A673 (cell line): ENCODE data around the gene NECTIN1. TPM values are rescaled to one million over a fixed set of nuclear protein-coding genes. Genes with fewer than 3 reads are reported as not detected.

Experiments used
- BruUV-seq: library from RNA; stranded (reverse); fragments of 400-500 nt; replicated peaks from 2 replicates; lab custom pipeline; 2021; lab: Mats Ljungman, UMichigan
- CTCF ChIA-PET: fragments of 300-600 bp; sonication (Branson Sonifier 250); formaldehyde crosslinking; loops from one replicate; lab custom pipeline; 2022; ENCODE audit warnings: antibody characterized with exemption; lab: Charles Lee
- POLR2A ChIA-PET: fragments of 300-600 bp; sonication (Branson Sonifier 250); formaldehyde crosslinking; loops from one replicate; lab custom pipeline; 2022; ENCODE audit warnings: antibody characterized with exemption; ENCODE audit not compliant: low non-redundant PET; lab: Charles Lee
- DNase-seq: peaks from one replicate; pipeline ENCODE4 v3.0.0-alpha.2; 2015; ENCODE audit warnings: low spot score
- H3K27ac ChIP-seq: fragments of 200-600 bp; sonication (generic); 2 replicates; pipeline ENCODE4 v1.5.1; 2016; ENCODE audit warnings: mixed run types, low read depth, mild to moderate bottlenecking, mixed read lengths, antibody characterized with exemption, low read length; ENCODE audit not compliant: poor library complexity, severe bottlenecking
- H3K27me3 ChIP-seq: fragments of 200-600 bp; sonication (generic); replicated peaks from 2 replicates; pipeline ENCODE4 v1.6.1; 2017; ENCODE audit warnings: mixed run types, low read depth, mild to moderate bottlenecking, mixed read lengths, antibody characterized with exemption, low read length; ENCODE audit not compliant: insufficient read depth, poor library complexity
- H3K36me3 ChIP-seq: fragments of 200-600 bp; sonication (generic); 2 replicates; pipeline ENCODE4 v1.6.1; 2016; ENCODE audit warnings: mixed run types, mild to moderate bottlenecking, mixed read lengths, antibody characterized with exemption, low read length; ENCODE audit not compliant: insufficient read depth, poor library complexity, severe bottlenecking
- H3K4me1 ChIP-seq: fragments of 200-600 bp; sonication (generic); 2 replicates; pipeline ENCODE4 v1.6.1; 2017; ENCODE audit warnings: mixed run types, mild to moderate bottlenecking, mixed read lengths, antibody characterized with exemption, low read length; ENCODE audit not compliant: insufficient read depth, poor library complexity, severe bottlenecking
- H3K4me3 ChIP-seq: fragments of 200-600 bp; sonication (generic); 2 replicates; pipeline ENCODE4 v1.5.1; 2016; ENCODE audit warnings: low read depth, mixed run types, mild to moderate bottlenecking, mixed read lengths, low read length; ENCODE audit not compliant: poor library complexity, severe bottlenecking
- H3K9me3 ChIP-seq: fragments of 200-600 bp; sonication (generic); 2 replicates; pipeline ENCODE4 v1.6.1; 2016; ENCODE audit warnings: mixed run types, low read depth, mild to moderate bottlenecking, mixed read lengths, antibody characterized with exemption, low read length; ENCODE audit not compliant: poor library complexity, severe bottlenecking
- CTCF ChIP-seq: fragments of 300-800, 200-600 bp; sonication (generic); conservative IDR thresholded peaks from 2 replicates; pipeline ENCODE4 v1.5.1; 2017; ENCODE audit warnings: low read depth, mild to moderate bottlenecking, antibody characterized with exemption, low read length, moderate library complexity, mixed read lengths
- EZH2 ChIP-seq: fragments of 200-600 bp; sonication (generic); IDR thresholded peaks from 2 replicates; pipeline ENCODE4 v1.6.1; 2017; ENCODE audit warnings: borderline replicate concordance, low read depth, mild to moderate bottlenecking, mixed read lengths, antibody characterized with exemption, low read length; ENCODE audit not compliant: poor library complexity, severe bottlenecking
- intact Hi-C: fragments of 100-400 bp; cut with micrococcal nuclease; formaldehyde crosslinking; loops from one replicate; pipeline ENCODE4 v1.10.0; 2022; ENCODE audit not compliant: unreplicated experiment
- total RNA-seq: library from RNA; stranded (reverse); gene quantifications from 2 replicates; pipeline ENCODE4 v1.2.3, GENCODE V29; 2021

NECTIN1 gene
- total RNA-seq, 1 experiment from 2014 or later = 10.1 TPM

- Histone ChIP-seq H3K9me3 (no peaks in the 10 kb centered on the region), H3K36me3 (no peaks in the 10 kb centered on the region), H3K27ac (no peak overlapping the region), H3K4me1 (peaks cover 5% of the 10 kb centered on the region), H3K4me3 (no peak overlapping the region), H3K27me3 (no peaks in the 10 kb centered on the region)
- TF ChIP-seq CTCF = no peak
- no peak for TF ChIP-seq EZH2
- BruUV-seq = no TSS peak
- DNase-seq = no peak
- POLR2A ChIA-PET = no interaction called here
- intact Hi-C loops = no loop called here
- CTCF ChIA-PET = interaction anchor here (0.6 kb wide), 1 partner anchor 37 kb away, joined by 4 read pairs; no protein-coding TSS in a partner anchor
These were observed 29.3 kb upstream of the NECTIN1 start for GRCh38 chr11:119758291-119758690.

- Histone ChIP-seq H3K4me3 (no peak overlapping the region), H3K9me3 (no peaks in the 10 kb centered on the region), H3K27ac (no peak overlapping the region), H3K36me3 (no peaks in the 10 kb centered on the region), H3K27me3 (no peaks in the 10 kb centered on the region), H3K4me1 (peaks cover 5% of the 10 kb centered on the region)
- DNase-seq = no peak
- CTCF ChIA-PET = no interaction called here
- BruUV-seq = no TSS peak
- intact Hi-C loops = no loop called here
- POLR2A ChIA-PET = no interaction called here
- no peak for TF ChIP-seq EZH2
- TF ChIP-seq CTCF = no peak
These were observed 28.4 kb upstream of the NECTIN1 start for GRCh38 chr11:119757378-119757777.

GRCh38 chr11:119756169-119756865 lies 27.3 kb upstream of the NECTIN1 start:
- intact Hi-C loops = no loop called here
- no peaks in the 10 kb centered on the region for H3K36me3 ChIP-seq
- no TSS peak for BruUV-seq
- ChIA-PET POLR2A (no interaction called here), CTCF (no interaction called here)
- TF ChIP-seq CTCF (no peak), EZH2 (no peak)
- H3K4me3 ChIP-seq = no peak overlapping the region
- DNase-seq = no peak
- no peaks in the 10 kb centered on the region for H3K27me3 ChIP-seq
- H3K27ac ChIP-seq = no peak overlapping the region
- no peaks in the 10 kb centered on the region for H3K9me3 ChIP-seq
- H3K4me1 ChIP-seq = peaks cover 5% of the 10 kb centered on the region
